Fibroblast of villous mesenchyme (primary cell): ENCODE data around the gene SLC7A6OS. TPM values are rescaled to one million over a fixed set of nuclear protein-coding genes. Genes with fewer than 3 reads are reported as not detected.

Experiments used
- DNase-seq: peaks from one replicate; pipeline ENCODE4 v3.0.0-alpha.2; 2010; ENCODE audit warnings: low read depth
- H3K4me3 ChIP-seq: 2 replicates; pipeline ENCODE4 v1.5.1; 2011; ENCODE audit warnings: low read depth, mild to moderate bottlenecking, low read length
- total RNA-seq: library from RNA; depleted of rRNA; stranded (reverse); fragments of >200 nt; gene quantifications from 2 replicates; pipeline ENCODE4 v1.2.3, GENCODE V29; 2012
- TF ChIP-seq, protein P1 (sequence below): IDR thresholded peaks from 2 replicates; pipeline ENCODE4 v1.5.1; 2012; ENCODE audit warnings: low read depth, mild to moderate bottlenecking, low read length; ENCODE audit not compliant: insufficient read depth

The SLC7A6OS gene
- total RNA-seq, 1 donor, result 16.8 TPM

DNA sequence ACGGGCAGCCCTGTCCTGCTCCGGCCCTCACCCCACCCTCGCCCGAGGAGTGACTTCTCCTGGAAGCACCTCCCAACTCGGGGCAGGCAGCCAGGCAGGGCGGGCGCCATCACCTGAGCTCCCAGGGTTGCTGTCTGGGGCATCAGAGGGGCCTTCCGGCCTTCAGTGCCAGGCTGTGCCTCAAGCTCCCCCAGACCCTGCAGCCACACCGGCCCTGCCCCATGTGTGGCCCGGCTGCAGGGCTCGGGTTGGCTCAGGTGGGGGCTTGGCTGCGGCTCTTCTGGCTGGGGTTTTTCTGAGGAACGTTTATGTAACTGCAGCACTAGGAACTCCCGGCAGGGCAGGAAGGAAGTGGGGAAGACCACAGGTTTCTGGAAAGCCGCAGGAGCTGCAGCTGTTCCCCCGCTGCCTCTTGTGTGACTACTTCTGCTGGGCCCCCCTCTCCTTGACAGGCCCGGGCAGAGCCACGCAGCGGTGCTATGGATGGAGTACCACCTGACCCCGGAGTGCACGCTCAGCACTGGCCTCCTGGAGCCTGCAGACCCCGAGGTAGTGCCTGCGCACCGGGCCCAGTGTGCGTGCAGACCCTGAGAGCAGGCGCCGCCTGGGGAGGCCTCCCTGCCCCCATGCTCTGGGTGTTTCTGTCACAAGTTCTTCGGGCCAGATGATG, 45.6 kb upstream of the SLC7A6OS start:
- no peak overlapping the region for H3K4me3 ChIP-seq
- TF ChIP-seq, protein P1, sequence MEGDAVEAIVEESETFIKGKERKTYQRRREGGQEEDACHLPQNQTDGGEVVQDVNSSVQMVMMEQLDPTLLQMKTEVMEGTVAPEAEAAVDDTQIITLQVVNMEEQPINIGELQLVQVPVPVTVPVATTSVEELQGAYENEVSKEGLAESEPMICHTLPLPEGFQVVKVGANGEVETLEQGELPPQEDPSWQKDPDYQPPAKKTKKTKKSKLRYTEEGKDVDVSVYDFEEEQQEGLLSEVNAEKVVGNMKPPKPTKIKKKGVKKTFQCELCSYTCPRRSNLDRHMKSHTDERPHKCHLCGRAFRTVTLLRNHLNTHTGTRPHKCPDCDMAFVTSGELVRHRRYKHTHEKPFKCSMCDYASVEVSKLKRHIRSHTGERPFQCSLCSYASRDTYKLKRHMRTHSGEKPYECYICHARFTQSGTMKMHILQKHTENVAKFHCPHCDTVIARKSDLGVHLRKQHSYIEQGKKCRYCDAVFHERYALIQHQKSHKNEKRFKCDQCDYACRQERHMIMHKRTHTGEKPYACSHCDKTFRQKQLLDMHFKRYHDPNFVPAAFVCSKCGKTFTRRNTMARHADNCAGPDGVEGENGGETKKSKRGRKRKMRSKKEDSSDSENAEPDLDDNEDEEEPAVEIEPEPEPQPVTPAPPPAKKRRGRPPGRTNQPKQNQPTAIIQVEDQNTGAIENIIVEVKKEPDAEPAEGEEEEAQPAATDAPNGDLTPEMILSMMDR, result no peak
- DNase-seq, result no peak

DNA sequence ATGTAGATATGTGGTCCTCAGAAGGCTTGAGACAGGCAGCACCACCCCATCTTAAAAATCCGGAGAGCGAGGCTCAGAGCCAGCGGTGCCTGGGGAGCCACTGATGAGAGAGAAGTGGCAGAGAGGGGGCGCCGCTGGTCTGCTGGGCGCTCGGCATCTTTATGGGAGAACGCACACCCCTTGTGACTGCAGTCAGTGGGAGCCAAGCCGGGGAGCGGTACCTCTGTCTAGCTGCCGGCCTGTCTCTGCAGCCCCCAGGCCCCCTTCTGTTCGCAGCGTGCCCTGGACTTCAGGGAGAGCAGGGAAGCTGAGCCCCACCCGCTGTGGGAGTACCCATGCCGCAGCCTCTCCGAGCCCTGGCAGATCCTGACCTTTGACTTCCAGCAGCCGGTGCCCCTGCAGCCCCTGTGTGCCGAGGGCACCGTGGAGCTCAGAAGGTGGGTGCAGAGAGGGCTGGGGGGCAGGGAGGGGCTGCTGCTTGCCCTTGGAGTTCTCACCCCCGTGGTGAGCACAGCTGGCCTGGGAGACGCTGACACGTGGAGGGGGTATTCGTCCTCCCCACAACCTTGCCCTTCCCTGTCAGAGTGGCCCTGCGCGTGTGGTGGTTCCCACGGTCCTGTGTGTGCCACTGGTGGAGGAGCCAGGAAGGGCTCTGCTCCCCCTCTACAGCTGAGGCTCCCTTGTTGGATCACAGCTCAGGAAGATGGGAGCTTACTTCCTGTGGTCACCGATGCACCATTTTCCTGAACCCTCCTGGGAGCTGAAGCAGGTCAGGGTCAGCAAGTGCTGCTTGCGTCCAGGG, 44.9 kb upstream of the SLC7A6OS start:
- DNase-seq, result no peak
- no peak overlapping the region for H3K4me3 ChIP-seq

DNA sequence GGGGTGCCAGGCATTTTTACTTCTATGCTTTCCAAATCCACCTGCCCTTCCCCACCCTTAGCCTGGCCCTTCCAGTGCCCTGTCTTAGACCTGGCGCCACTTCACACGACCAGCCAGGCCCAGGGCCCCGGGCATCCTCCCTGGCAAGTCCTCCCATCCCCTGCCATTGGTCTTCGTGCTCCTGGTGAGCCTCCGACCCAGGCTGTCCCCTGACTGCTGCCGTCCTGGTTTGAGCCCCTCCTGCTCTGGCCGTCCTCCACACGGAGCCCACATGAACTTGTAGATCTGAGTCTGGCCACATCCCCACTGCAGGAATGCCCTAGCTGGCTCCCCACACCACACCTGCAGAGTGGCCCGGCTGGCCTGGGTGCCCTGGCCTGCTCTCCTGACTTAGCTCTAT, 44.1 kb upstream of the SLC7A6OS start:
- TF ChIP-seq, protein P1, result no peak
- H3K4me3 ChIP-seq, result no peak overlapping the region
- DNase-seq, result no peak

More for the DNA sequence above, 44.9 kb upstream of the SLC7A6OS start:
- TF ChIP-seq, protein P1, result no peak

DNA sequence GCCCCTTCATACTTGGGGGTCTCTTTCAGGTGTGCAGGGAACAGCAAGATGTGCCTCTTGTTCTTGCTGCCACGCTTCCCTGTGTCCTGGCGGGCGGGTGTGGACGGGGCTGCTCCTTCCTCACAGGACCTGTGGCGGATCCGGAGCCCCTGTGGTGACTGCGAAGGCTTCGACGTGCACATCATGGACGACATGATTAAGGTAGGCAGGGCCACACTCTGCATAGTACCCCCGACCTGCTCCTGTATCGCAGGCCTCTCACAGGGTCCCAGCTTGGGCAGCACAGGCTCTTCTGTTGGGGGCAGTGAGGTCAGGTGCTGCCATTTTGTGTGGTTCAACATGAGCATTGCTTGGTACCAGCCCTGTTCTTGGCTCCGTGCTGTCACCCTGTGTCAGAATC, 42.6 kb upstream of the SLC7A6OS start:
- no peak overlapping the region for H3K4me3 ChIP-seq
- TF ChIP-seq, protein P1, result no peak
- DNase-seq, result no peak

DNA sequence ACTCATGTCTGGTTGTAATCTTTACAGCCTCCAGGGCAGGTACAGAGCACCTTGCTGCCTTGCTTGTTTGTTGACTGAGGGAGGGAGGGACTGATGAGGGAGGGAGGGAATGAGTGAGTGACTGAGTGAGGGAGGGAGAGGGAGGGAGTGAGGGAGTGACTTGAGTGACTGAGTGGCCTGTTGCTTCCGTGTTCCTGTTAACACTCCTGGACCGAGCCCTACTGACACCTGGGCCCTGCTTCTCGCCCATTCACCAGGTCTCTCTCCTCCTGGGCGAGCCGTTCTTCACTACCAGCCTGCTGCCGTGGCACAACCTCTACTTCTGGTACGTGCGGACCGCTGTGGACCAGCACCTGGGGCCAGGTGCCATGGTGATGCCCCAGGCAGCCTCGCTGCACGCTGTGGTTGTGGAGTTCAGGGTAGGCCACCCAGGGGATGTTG, 41.3 kb upstream of the SLC7A6OS start:
- no peak for DNase-seq

DNA sequence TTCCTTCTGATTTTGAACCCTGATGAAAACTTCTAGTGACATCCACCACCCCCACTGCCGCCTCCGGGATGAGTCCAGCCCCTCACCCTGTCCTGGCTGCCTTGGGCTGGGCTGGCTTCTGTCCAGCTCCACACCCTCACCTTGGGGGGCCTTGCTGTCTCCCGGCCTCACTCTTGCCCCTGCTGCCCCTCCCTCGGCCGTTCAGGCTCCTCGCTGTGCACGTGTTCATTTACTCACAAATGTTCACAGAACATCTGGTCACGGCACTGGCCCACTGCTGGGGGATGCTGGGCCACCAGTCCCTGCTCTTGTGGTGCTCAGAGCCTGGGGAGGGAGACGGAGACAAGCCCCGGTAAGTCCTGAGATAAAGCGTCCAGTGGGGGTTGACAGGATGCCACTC, 40.7 kb upstream of the SLC7A6OS start:
- TF ChIP-seq, protein P1, result no peak
- H3K4me3 ChIP-seq, result no peak overlapping the region
- DNase-seq, result no peak

More for the DNA sequence above, 41.3 kb upstream of the SLC7A6OS start:
- TF ChIP-seq, protein P1, result no peak
- H3K4me3 ChIP-seq, result no peak overlapping the region
